ENCODE data around the gene SGK1.

DNA sequence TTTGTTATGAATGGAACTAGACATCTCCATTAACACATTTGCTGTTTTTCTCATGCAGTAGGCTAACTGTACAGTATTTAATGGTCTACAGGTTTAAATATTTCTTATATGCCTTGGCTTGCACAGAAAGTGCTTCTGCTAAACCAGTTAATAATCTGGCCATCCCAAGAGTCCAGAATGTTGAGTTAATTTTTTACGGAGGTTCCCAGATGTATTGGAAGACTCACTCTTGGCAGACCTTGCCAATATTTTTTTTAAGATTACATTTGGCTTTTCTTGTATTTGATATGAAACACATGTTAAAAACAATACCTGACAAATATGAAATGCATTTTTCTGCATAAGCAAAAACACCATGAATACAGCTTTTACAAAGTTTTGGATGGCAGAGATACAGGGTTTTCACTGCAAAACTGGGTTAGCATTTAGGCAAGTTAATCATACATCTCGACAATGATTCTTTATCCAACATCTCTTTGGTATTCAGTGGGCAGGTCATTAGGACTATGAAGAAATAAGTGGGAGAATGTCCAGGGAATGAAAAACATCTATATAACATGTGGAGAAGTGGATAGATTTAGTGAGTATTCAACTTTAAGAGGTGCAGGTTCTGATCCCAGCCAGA lies 94.0 kb downstream of the SGK1 start:
- TF ChIP-seq POLR2AphosphoS5 (IDR thresholded peaks at IDR 0.05; ENCODE audit: borderline replicate concordance, low read depth, low read length) (no peak), EZH2 (IDR thresholded peaks at IDR 0.05) (no peak), FOXP2 (optimal IDR thresholded peaks at IDR 0.05; ENCODE audit: control extremely low read depth, extremely low read length, insufficient read depth) (no peak)
